Upper lobe of right lung (tissue), 1 donor: ENCODE data around the gene SGSM1. TPM values are rescaled to one million over a fixed set of nuclear protein-coding genes. Genes with fewer than 3 reads are reported as not detected.

ENCODE experiments used
- ATAC-seq: fragments of 200-7000 bp; cut with Tn5 transposase; one replicate; pipeline ENCODE4 v1.9.1; 2020; ENCODE audit warnings: mild to moderate bottlenecking, moderate library complexity
- DNase-seq: peaks from one replicate; pipeline ENCODE4 v3.0.0-alpha.2; 2020
- H3K27ac ChIP-seq: fragments of 200-600 bp; one replicate; pipeline ENCODE4 v1.8.0; 2022
- H3K27me3 ChIP-seq: fragments of 200-600 bp; one replicate; pipeline ENCODE4 v1.8.0; 2022; ENCODE audit warnings: mild to moderate bottlenecking
- H3K36me3 ChIP-seq: fragments of 200-600 bp; one replicate; pipeline ENCODE4 v1.8.0; 2022
- H3K4me1 ChIP-seq: fragments of 200-600 bp; one replicate; pipeline ENCODE4 v1.8.0; 2022
- H3K4me3 ChIP-seq: fragments of 200-600 bp; one replicate; pipeline ENCODE4 v1.8.0; 2022; ENCODE audit warnings: mild to moderate bottlenecking
- H3K9me3 ChIP-seq: fragments of 200-600 bp; one replicate; pipeline ENCODE4 v1.8.0; 2022
- intact Hi-C: fragments of 100-400 bp; cut with DNase I; formaldehyde crosslinking; loops from one replicate; pipeline ENCODE4 v1.11.0; 2022
- total RNA-seq: library from RNA; stranded (reverse); fragmentation: NEBNext Ultra II Directional; extraction: Animal tissue kit (Norgen Biotek cat#: 25700); gene quantifications from one replicate; pipeline ENCODE4 v1.2.1, GENCODE V29; 2021
- TF ChIP-seq, protein P1 (sequence below): fragments of 200-600 bp; IDR thresholded peaks from one replicate; pipeline ENCODE4 v1.8.0; 2022; ENCODE audit warnings: antibody characterized with exemption
- donor health status: DM: no; HTN: yes; CAD: no; lungs with severe emphysema.

The SGSM1 gene
- total RNA-seq, 1 donor from 2014 or later = 3.8 TPM

DNA sequence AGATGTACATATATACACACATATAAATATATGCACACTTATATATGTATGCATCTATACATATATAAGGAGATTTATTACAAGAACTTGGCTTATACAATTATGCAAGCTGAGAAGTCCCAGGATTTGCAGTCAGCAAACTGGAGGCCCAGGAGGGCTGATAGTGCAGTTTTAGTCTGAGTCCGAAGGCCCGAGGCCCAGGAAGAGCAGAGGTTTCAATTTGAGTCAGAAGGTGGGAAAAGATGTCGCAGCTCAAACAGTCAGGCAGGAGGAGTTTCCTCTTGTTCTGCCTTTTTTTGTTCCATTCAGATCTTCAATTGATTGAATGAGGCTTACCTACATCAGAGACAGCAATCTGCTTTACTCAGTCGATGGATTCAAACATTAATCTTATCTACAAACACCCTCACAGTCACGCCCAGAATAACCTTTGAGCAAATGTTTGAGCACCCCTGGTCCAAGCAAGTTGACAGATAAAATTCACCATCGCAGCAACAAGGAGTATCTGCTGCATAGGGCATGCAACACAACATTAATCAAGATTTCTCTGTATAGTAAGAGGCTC lies 4.0 kb upstream of the SGSM1 start:
- no peak overlapping the region for H3K27ac ChIP-seq
- ATAC-seq (no peak), DNase-seq (no peak)
- no peaks in the 10 kb centered on the region for H3K4me1 ChIP-seq
- TF ChIP-seq, protein P1, sequence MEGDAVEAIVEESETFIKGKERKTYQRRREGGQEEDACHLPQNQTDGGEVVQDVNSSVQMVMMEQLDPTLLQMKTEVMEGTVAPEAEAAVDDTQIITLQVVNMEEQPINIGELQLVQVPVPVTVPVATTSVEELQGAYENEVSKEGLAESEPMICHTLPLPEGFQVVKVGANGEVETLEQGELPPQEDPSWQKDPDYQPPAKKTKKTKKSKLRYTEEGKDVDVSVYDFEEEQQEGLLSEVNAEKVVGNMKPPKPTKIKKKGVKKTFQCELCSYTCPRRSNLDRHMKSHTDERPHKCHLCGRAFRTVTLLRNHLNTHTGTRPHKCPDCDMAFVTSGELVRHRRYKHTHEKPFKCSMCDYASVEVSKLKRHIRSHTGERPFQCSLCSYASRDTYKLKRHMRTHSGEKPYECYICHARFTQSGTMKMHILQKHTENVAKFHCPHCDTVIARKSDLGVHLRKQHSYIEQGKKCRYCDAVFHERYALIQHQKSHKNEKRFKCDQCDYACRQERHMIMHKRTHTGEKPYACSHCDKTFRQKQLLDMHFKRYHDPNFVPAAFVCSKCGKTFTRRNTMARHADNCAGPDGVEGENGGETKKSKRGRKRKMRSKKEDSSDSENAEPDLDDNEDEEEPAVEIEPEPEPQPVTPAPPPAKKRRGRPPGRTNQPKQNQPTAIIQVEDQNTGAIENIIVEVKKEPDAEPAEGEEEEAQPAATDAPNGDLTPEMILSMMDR = no peak
- H3K36me3 ChIP-seq = no peaks in the 10 kb centered on the region
- intact Hi-C loops = no loop called here
- H3K9me3 ChIP-seq = no peaks in the 10 kb centered on the region
- H3K27me3 ChIP-seq = no peaks in the 10 kb centered on the region
- no peak overlapping the region for H3K4me3 ChIP-seq

DNA sequence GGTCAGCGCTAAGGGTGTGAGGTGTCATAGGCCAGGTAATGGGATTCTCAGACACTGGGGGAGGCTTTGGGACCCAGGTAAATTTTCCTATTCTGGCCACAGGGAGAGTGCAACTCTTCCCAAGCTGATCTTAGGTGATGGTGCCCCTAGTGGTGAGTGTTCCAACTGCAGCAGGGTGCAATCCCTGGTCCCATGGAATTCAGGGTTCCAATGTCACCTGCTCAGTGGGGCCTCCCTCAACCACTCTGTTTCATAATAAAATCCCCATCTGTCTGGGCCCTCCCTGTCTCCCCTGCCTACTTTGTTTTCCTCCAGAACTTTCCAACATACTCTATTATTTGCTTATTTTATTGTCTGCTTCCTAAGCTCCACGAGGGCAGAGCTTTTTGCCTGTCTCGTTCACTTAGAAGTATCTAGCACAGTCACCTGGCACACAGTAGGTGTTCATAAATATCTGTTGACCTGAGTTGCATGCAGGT lies 2.9 kb upstream of the SGSM1 start:
- ATAC-seq (peak; percentile 68), DNase-seq (peak; percentile 71)
- no peaks in the 10 kb centered on the region for H3K36me3 ChIP-seq
- H3K27me3 ChIP-seq = no peaks in the 10 kb centered on the region
- no peaks in the 10 kb centered on the region for H3K4me1 ChIP-seq
- no peaks in the 10 kb centered on the region for H3K9me3 ChIP-seq
- H3K27ac ChIP-seq = no peak overlapping the region
- TF ChIP-seq, protein P1 = peak; percentile 96
- intact Hi-C loops = no loop called here
- no peak overlapping the region for H3K4me3 ChIP-seq

DNA sequence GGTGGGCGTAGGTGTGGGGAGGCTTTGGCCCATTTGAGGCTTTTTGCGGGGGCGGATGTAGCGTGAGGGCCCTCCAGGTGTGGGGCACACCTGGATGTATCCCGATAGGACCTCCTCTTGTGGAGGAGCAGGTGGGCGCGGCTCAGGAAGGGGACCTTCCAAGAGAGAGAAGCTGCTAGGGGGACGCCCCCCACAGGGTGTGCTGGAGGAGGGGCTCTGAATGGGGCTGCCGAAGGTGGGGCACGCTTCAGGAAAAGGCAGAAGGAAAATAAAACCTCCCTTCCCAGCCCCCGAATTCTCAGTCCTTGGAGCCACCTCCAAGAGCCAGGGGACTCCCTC lies 621 bp downstream of the SGSM1 start:
- Histone ChIP-seq H3K27me3 (no peaks in the 10 kb centered on the region), H3K4me1 (peaks cover 3% of the 10 kb centered on the region), H3K4me3 (peak overlapping the region; percentile 70), H3K9me3 (no peaks in the 10 kb centered on the region), H3K36me3 (no peaks in the 10 kb centered on the region), H3K27ac (no peak overlapping the region)
- TF ChIP-seq, protein P1 = no peak
- intact Hi-C loops = no loop called here
- ATAC-seq (no peak), DNase-seq (no peak)

DNA sequence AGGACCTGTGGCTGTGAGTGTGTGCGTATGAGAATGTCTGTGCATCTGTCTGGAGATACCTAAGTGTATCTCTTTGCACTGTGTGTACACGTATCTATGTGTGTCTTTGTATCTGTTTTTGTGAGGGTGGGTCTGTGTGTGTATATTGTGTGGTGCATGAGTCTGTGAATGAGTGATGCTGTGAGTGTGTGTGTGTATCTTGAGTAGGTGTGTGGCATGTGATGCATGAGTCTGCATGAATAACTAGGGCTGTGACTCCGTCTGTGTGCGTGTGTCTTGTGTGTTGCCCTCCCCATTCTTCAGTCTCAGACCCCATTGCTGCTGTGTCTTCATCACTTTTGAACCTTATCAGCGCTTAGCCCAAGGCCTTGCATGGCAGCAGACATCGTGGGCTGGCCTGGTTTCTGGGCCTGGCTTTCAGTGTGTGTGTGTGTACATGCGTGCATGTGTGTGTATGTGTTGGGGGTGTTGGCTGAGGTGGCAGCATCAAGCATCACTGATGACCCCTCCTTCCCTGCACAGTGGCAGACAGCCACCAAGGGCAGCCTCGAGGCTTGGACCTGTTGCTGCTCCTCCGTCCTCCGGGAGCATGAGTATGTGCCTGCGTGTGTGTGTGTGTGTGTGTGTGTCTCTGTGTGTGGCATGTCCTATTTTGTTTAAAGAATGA lies 1.4 kb downstream of the SGSM1 start:
- intact Hi-C loops = no loop called here
- H3K27me3 ChIP-seq = no peaks in the 10 kb centered on the region
- H3K4me1 ChIP-seq = peaks cover 3% of the 10 kb centered on the region
- ATAC-seq = no peak
- no peaks in the 10 kb centered on the region for H3K9me3 ChIP-seq
- H3K4me3 ChIP-seq = no peak overlapping the region
- no peaks in the 10 kb centered on the region for H3K36me3 ChIP-seq
- TF ChIP-seq, protein P1 = no peak
- H3K27ac ChIP-seq = no peak overlapping the region
- no peak for DNase-seq

DNA sequence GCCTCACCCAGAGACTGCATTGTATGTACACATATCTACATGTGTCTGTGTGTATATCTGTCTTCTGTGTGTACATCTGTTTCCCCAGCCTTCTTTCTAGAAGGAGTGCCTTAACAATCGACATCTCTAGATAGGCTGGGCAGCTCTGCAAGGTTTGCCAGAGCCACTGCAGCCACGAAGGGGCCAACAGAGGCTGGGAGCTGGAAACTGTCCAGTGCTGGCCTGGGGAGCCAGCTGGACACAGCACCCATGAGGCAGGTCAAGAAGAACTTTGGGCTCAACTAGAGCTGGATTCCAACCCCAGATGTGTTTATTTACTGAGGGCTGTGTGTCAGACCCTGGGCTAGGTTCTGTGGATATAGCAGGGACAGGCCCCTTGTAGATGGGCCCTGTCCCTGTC lies 3.3 kb downstream of the SGSM1 start:
- Histone ChIP-seq H3K27me3 (no peaks in the 10 kb centered on the region), H3K4me3 (no peak overlapping the region), H3K9me3 (no peaks in the 10 kb centered on the region), H3K27ac (no peak overlapping the region), H3K36me3 (no peaks in the 10 kb centered on the region), H3K4me1 (peaks cover 10% of the 10 kb centered on the region)
- intact Hi-C loops = no loop called here
- no peak for DNase-seq
- no peak for ATAC-seq
- TF ChIP-seq, protein P1 = no peak
